22Rv1 (cell line): ENCODE results near the gene GINS3.

Experiments used
- CTCF ChIP-seq: fragments of 450-650 bp; IDR thresholded peaks from 2 replicates; pipeline ENCODE4 v1.5.1; 2017; ENCODE audit warnings: mild to moderate bottlenecking
- ZFX ChIP-seq: fragments of 450-650 bp; IDR thresholded peaks from 2 replicates; pipeline ENCODE4 v1.6.1; 2017; ENCODE audit warnings: antibody characterized with exemption, borderline replicate concordance

- TF ChIP-seq CTCF (no peak), ZFX (no peak)
Observed at GRCh38 chr16:58442547-58442946, 50.3 kb downstream of the GINS3 start.
